HG03378 (cell line): Measurements from ENCODE around the gene PALMD.

Experiments
- ATAC-seq: cut with Tn5 transposase; IDR thresholded peaks from one replicate; pipeline ENCODE4 v1.9.1; 2021; ENCODE audit warnings: mild to moderate bottlenecking, moderate library complexity; ENCODE audit not compliant: unreplicated experiment

Gene PALMD

GRCh38 chr1:99738858-99739465, 93.0 kb downstream of the PALMD start:
- ATAC-seq: no peak

- no peak for ATAC-seq
Measured at GRCh38 chr1:99740141-99740540, 94.2 kb downstream of the PALMD start.
